GM18526 (cell line): ENCODE data around the gene TANC1.

Source experiments
- POLR2A ChIP-seq: IDR thresholded peaks from 3 replicates; pipeline ENCODE4 v1.6.1; 2011; ENCODE audit not compliant: insufficient read length; ENCODE audit errors: extremely low read depth

The TANC1 gene

GRCh38 chr2:158970241-158970751 lies 1.9 kb downstream of the TANC1 start:
- no peak for TF ChIP-seq POLR2A

- TF ChIP-seq POLR2A: no peak
Observed at GRCh38 chr2:158973116-158973956, 4.9 kb downstream of the TANC1 start.

DNA sequence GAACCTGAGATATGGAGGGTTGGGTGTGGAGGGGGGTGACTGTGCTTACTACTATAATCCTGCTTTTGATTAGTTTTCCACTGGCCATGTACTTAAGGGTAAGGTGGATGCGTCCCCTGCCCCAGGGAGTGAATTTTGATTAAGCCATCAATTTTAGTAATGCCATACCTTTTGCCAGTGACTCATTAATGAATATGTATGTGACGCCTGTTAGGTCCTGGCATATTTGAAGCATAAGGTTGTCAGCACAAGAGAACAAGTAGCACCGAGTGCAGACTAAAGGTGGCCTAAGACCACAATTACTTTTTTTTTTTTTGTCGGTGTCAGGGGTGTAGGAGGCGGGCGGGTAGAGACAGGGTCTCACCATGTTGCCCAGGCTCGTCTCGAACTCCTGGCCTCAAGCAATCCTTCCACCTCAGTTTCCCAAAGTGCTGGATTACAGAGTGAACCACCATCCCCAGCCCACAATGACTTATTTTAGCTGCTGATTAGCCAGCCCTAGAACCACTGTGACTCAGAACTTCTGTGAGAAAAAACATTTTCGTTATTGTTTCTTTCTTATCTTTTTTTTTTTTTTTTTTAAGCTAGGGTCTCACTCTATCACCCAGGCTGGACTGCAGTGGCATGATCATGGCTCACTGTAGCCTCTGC lies 7.0 kb downstream of the TANC1 start:
- TF ChIP-seq POLR2A: no peak

DNA sequence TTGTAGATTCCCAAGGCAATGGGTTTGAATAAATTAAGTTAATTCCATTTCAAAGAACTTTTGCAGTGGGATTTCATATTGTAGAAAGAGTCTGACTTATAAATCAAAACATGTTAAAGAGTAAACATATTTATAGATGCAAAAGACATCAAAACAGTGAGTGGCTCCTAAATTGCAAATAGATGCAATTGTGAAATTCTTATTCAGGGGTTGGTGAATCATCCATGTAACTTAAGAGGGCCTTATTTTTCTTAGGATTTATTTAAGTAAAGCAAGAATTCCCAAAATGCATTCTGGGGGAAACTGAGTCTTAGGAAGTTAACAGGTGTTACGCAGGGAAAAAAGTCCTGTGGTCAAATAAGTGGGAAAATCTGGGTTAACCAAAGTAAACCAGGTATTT lies 11.3 kb downstream of the TANC1 start:
- TF ChIP-seq POLR2A: no peak

- TF ChIP-seq POLR2A: no peak
Observed at GRCh38 chr2:158984604-158985135, 16.2 kb downstream of the TANC1 start.

GRCh38 chr2:158988501-158988900 lies 20.1 kb downstream of the TANC1 start:
- no peak for TF ChIP-seq POLR2A

DNA sequence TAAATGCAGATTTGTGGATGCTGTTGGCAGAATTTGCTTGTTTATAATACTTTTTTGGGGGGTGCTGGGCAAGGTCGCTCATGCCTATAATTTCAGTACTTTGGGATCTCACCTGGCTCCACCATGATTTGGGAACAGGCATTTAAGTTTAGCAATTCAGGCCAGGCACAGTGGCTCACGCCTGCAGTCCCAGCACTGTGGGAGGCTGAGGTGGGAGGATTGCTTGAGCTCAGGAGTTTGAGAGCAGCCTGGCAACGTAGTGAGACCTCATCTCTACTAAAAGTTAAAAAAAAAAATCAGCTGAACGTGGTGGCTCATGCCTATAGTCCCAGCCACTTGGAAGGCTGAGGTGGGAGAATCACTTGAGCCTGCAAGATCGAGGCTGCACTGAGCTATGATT lies 20.7 kb downstream of the TANC1 start:
- TF ChIP-seq POLR2A: no peak

DNA sequence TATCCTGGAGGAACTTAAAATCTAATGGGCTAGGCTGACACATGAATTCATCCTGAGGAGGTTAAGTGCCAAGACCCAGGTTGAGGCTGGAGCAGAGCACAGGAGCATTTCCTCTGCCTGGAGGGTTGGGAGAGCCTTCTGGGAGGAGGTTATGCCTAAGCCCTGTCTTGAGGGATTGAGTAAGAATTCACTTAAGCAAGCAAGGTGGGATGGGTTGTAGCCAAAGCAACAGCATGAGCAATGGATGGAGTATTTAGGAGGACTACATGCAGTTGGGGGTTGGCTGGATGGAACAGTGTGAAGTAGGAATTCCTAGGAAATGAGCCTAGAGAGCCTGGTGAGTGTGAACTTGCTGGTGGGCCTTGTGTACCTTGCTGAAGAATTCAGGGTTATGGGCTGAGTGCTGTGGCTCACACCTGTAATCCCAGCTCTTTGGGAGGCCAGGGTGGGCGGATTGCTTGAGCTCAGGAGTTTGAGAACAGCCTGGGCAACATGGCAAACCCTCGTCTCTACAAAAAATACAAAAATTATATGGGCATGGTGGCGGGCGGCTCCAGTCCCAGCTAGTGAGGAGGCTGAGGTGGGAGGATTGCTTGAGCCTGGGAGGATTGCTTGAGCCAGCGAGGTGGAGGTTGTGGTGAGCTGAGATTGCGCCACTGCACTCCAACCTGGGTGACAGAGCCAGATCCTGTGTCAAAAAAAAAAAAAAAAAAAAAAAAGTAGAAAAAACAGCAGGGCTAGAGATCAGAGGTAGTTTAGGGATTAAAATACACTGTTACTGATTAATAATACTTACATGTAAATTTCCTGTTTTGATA lies 22.2 kb downstream of the TANC1 start:
- no peak for TF ChIP-seq POLR2A

GRCh38 chr2:158993030-158993429 lies 24.6 kb downstream of the TANC1 start:
- no peak for TF ChIP-seq POLR2A

DNA sequence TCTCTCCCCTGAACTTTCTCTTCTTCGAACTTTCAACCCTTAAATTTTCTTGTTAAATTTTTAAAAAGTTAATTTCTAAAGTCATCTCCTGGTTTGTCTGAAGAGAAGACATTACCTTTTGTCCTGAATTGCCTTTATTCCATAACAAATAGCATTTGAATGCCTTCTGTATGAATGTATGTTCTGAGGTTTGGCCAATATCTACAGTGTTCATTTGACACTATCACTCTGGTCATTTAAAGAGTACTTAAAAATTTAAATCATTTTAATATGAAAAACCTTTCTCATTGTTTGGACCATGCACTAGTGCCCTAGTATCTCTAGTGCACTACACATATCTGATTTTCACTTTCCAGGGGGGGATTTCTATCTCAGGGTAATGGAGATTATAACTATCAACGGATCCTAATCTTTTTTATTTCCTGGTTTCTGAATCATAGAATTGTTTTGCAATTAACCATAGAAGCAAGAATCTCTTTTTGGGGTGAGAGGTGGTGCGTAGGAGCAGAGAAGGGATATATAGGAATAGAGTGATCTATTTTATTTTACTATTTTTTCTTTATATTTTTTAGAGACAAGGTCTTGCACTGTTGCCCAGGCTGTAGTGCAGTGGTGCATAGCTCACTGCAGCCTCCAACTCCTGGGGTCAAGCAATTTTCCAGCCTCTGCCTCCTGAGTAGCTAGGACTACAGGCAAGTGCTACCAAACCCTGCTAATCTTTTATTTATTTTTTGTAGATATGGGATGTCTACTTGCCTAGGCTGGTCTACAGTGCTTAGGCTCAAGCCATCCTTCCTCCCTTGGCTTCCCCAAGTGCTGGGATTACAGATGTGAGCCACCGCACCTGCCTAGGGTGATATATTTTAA lies 25.5 kb downstream of the TANC1 start:
- TF ChIP-seq POLR2A: no peak

- no peak for TF ChIP-seq POLR2A
Observed at GRCh38 chr2:158994920-158995676, 26.7 kb downstream of the TANC1 start.

- TF ChIP-seq POLR2A: no peak
Observed at GRCh38 chr2:158995677-158996049, 27.2 kb downstream of the TANC1 start.

DNA sequence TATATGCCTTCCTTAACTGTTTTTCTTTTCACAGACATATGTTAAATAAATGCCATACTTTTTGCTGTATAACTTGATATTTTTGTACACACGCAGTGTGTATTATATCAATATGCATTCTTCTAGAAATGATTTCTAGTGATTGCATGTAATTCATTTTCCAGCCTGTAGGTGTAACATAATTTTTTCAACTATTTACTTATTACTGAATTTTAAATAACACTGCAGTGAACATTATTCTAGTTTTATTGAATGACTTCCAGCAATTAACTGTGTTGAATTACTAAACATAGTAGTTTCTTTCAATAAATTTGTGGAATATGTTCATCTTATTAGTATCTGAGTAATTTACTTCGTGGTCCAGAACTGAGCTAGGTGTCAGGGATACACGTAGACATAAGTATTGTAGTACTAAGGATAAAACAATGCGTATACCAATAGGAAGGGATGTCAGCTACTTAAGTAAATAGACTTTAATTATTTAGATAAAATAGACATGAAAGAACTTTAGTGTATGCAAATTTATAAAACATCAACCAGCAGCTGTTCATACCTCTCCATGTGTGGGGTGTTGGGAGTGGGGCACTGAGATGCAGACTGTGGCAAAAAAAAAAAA lies 28.0 kb downstream of the TANC1 start:
- no peak for TF ChIP-seq POLR2A
